Left lobe of liver (tissue), 2 donors: Measurements from ENCODE around the gene PLEKHG4. TPM values are rescaled to one million over a fixed set of nuclear protein-coding genes. Genes with fewer than 3 reads are reported as not detected.

Source experiments
- ATAC-seq: fragments of 200-7000 bp; cut with Tn5 transposase; one replicate; pipeline ENCODE4 v1.9.1; 2020; ENCODE audit warnings: mild to moderate bottlenecking, moderate library complexity
- DNase-seq: peaks from one replicate; pipeline ENCODE4 v3.0.0-alpha.2; 2020; ENCODE audit warnings: low spot score
- total RNA-seq: library from RNA; stranded (reverse); gene quantifications from one replicate; pipeline ENCODE4 v1.2.1, GENCODE V29; 2021
- donor health status: DM: no; HTN: no; CAD: no; lungs with moderate emphysema.
- donor health status: DM: no; HTN: yes; CAD: no.

Gene PLEKHG4
- total RNA-seq, 1 donor from 2014 or later = 0.20 TPM

- DNase-seq (no peak), ATAC-seq (no peak)
These were observed 38.5 kb downstream of the PLEKHG4 start for GRCh38 chr16:67317853-67318252.

GRCh38 chr16:67326115-67326471, 46.8 kb downstream of the PLEKHG4 start:
- ATAC-seq (no peak), DNase-seq (no peak)

DNA sequence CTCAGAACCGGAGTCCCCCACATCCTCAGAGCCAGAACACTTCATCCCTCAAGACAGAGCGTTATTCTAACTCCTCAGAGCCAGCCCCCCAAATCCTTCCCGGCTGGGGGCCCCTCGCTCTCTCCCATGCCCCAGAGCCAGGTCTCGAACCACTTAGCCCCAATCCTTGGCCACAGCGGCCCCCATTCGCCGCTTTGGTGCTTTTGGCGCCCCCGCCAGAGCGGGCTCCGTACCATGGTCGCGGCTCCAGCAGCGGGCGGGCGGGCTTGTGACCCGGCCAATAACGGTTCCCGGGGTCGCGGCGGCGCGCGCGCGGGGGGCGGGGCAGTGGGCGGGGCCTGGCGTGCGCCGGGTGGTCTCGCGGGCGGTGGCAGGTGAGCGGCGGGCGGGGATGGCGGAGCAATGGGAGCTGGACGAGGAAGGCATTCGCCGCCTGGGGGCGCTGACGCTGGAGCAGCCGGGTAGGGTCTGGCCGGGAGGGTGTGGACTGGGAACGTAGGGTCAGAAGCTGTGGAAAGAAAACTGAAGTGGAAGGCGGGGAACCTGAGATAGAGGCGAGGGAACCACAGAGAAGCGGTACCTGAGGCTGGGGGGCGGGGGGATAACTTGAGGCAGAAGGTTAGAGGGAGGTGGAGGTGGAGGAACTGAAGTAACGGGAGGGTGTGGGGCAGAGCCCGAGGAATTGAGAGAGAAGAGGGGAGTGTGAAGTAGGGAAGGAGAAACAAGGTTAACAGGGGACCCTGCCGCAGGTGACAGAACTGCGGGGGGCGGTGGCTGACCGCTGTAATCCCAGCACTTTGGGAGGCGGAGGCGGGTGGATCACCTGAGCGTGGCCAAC, 47.4 kb downstream of the PLEKHG4 start, which contains the start of the genes KCTD19 and LRRC36:
TSS of gene KCTD19 (minus strand) at position 270 of the 838 bp plus-strand sequence. CDS start at position 236, 34 bp downstream.
TSS of gene LRRC36 (plus strand) at position 344 of the 838 bp plus-strand sequence. CDS start at position 392, 48 bp downstream.
- DNase-seq (peak; percentile 50), ATAC-seq (peak; percentile 41)

GRCh38 chr16:67327743-67328142, 48.4 kb downstream of the PLEKHG4 start:
- no peak for ATAC-seq
- no peak for DNase-seq

- ATAC-seq (no peak), DNase-seq (no peak)
These were observed 50.6 kb downstream of the PLEKHG4 start for GRCh38 chr16:67329901-67330300.

GRCh38 chr16:67333315-67333714, 54.0 kb downstream of the PLEKHG4 start:
- DNase-seq (no peak), ATAC-seq (no peak)

- no peak for ATAC-seq
- no peak for DNase-seq
These were observed 56.8 kb downstream of the PLEKHG4 start for GRCh38 chr16:67336116-67336515.

- DNase-seq (no peak), ATAC-seq (no peak)
These were observed 57.3 kb downstream of the PLEKHG4 start for GRCh38 chr16:67336648-67337047.

Other genes starting within 250 kb of the PLEKHG4 start
- gene PHAF1, start 169.6 kb upstream of the PLEKHG4 start, total RNA-seq = 29.1 TPM
- gene B3GNT9, start 128.5 kb upstream of the PLEKHG4 start, total RNA-seq = 1.6 TPM
- 12.1 TPM for gene TRADD, start 119.6 kb upstream of the PLEKHG4 start, total RNA-seq
- 20.6 TPM for gene FBXL8, start 119.6 kb upstream of the PLEKHG4 start, total RNA-seq
- gene HSF4, start 114.8 kb upstream of the PLEKHG4 start, total RNA-seq = 60.5 TPM
- 40.7 TPM for gene NOL3, start 109.0 kb upstream of the PLEKHG4 start, total RNA-seq
- 14.9 TPM for gene MATCAP1, start 95.6 kb upstream of the PLEKHG4 start, total RNA-seq
- gene EXOC3L1, start 89.4 kb upstream of the PLEKHG4 start, total RNA-seq = 1.8 TPM
- gene E2F4, start 87.4 kb upstream of the PLEKHG4 start, total RNA-seq = 19.0 TPM
- gene ELMO3, start 80.4 kb upstream of the PLEKHG4 start, total RNA-seq = 5.2 TPM
- gene TMEM208, start 52.4 kb upstream of the PLEKHG4 start, total RNA-seq = 44.9 TPM
- gene FHOD1, start 32.1 kb upstream of the PLEKHG4 start, total RNA-seq = 5.9 TPM
- gene SLC9A5, start 30.6 kb upstream of the PLEKHG4 start, total RNA-seq = 0.30 TPM
- not detected for gene KCTD19, start 47.2 kb downstream of the PLEKHG4 start, total RNA-seq
- 0.25 TPM for gene LRRC36, start 47.3 kb downstream of the PLEKHG4 start, total RNA-seq
- 0.40 TPM for gene TPPP3, start 114.0 kb downstream of the PLEKHG4 start, total RNA-seq
- gene ZDHHC1, start 136.9 kb downstream of the PLEKHG4 start, total RNA-seq = 1.6 TPM
- gene HSD11B2, start 151.6 kb downstream of the PLEKHG4 start, total RNA-seq = 3.1 TPM
- gene ATP6V0D1, start 201.6 kb downstream of the PLEKHG4 start, total RNA-seq = 48.2 TPM
- gene AGRP, start 204.0 kb downstream of the PLEKHG4 start, total RNA-seq = not detected
- gene RIPOR1, start 249.3 kb downstream of the PLEKHG4 start, total RNA-seq = 29.7 TPM